Mesothelial cell of epicardium (in vitro differentiated cells): ENCODE measurements around the gene KCTD15. TPM values are rescaled to one million over a fixed set of nuclear protein-coding genes. Genes with fewer than 3 reads are reported as not detected.

Experiments
- DNase-seq, 2 experiments: peaks; one replicate each; pipeline ENCODE4 v3.0.0; 2021; ENCODE audit warnings: low spot score in 2 of 2; ENCODE audit not compliant: unreplicated experiment in 2 of 2
- H3K27ac Mint-ChIP-seq: 2 replicates; pipeline ENCODE4 v1.8.0; 2021; ENCODE audit warnings: mixed read lengths
- H3K27me3 Mint-ChIP-seq: 2 replicates; pipeline ENCODE4 v1.8.0; 2021; ENCODE audit warnings: low read depth, mixed read lengths
- H3K36me3 Mint-ChIP-seq: 2 replicates; pipeline ENCODE4 v1.8.0; 2021; ENCODE audit warnings: mixed read lengths
- H3K4me1 Mint-ChIP-seq: 2 replicates; pipeline ENCODE4 v1.8.0; 2021; ENCODE audit warnings: mixed read lengths
- H3K4me3 Mint-ChIP-seq: 2 replicates; pipeline ENCODE4 v1.8.0; 2021; ENCODE audit warnings: mild to moderate bottlenecking, moderate library complexity, mixed read lengths
- H3K9me3 Mint-ChIP-seq: 2 replicates; pipeline ENCODE4 v1.8.0; 2021; ENCODE audit warnings: mixed read lengths
- CTCF ChIP-seq: fragments of 200-600 bp; sonication (generic); IDR thresholded peaks from one replicate; pipeline ENCODE4 v1.5.0; 2021; ENCODE audit warnings: antibody characterized with exemption; ENCODE audit not compliant: unreplicated experiment
- total RNA-seq: library from RNA; stranded (reverse); gene quantifications from 3 replicates; pipeline ENCODE4 v1.2.1, GENCODE V29; 2021

The KCTD15 gene
- total RNA-seq, 1 donor from 2014 or later, result 48.1 TPM

GRCh38 chr19:33809960-33810359, 13.3 kb downstream of the KCTD15 start:
- DNase-seq, result no peak
- no peak for TF ChIP-seq CTCF
- Mint-ChIP-seq H3K4me3 (no peak overlapping the region), H3K4me1 (no peaks in the 10 kb centered on the region), H3K36me3 (peaks cover 34% of the 10 kb centered on the region), H3K27me3 (no peaks in the 10 kb centered on the region), H3K27ac (no peak overlapping the region), H3K9me3 (no peaks in the 10 kb centered on the region)

- TF ChIP-seq CTCF, result no peak
- no peak overlapping the region for H3K27ac Mint-ChIP-seq
- H3K4me1 Mint-ChIP-seq, result peaks cover 3% of the 10 kb centered on the region
- DNase-seq, result no peak
- no peak overlapping the region for H3K4me3 Mint-ChIP-seq
- H3K27me3 Mint-ChIP-seq, result no peaks in the 10 kb centered on the region
- H3K9me3 Mint-ChIP-seq, result no peaks in the 10 kb centered on the region
- H3K36me3 Mint-ChIP-seq, result peaks cover 34% of the 10 kb centered on the region
Observed at GRCh38 chr19:33810821-33811220, 14.2 kb downstream of the KCTD15 start.

- Mint-ChIP-seq H3K9me3 (no peaks in the 10 kb centered on the region), H3K4me1 (peaks cover 3% of the 10 kb centered on the region), H3K27ac (no peak overlapping the region), H3K27me3 (no peaks in the 10 kb centered on the region), H3K4me3 (no peak overlapping the region), H3K36me3 (peaks cover 30% of the 10 kb centered on the region)
- DNase-seq, result no peak
- TF ChIP-seq CTCF, result no peak
Observed at GRCh38 chr19:33811246-33811645, 14.6 kb downstream of the KCTD15 start.

- no peaks in the 10 kb centered on the region for H3K27me3 Mint-ChIP-seq
- no peak overlapping the region for H3K27ac Mint-ChIP-seq
- H3K36me3 Mint-ChIP-seq, result peaks cover 30% of the 10 kb centered on the region
- H3K9me3 Mint-ChIP-seq, result no peaks in the 10 kb centered on the region
- no peak for TF ChIP-seq CTCF
- H3K4me1 Mint-ChIP-seq, result peaks cover 3% of the 10 kb centered on the region
- no peak for DNase-seq
- no peak overlapping the region for H3K4me3 Mint-ChIP-seq
Observed at GRCh38 chr19:33811736-33812387, 15.2 kb downstream of the KCTD15 start.

- DNase-seq, result no peak
- H3K4me1 Mint-ChIP-seq, result peaks cover 3% of the 10 kb centered on the region
- H3K9me3 Mint-ChIP-seq, result no peaks in the 10 kb centered on the region
- no peak overlapping the region for H3K27ac Mint-ChIP-seq
- H3K36me3 Mint-ChIP-seq, result peaks cover 30% of the 10 kb centered on the region
- no peak overlapping the region for H3K4me3 Mint-ChIP-seq
- TF ChIP-seq CTCF, result no peak
- H3K27me3 Mint-ChIP-seq, result peaks cover 1% of the 10 kb centered on the region
Observed at GRCh38 chr19:33812388-33813330, 16.0 kb downstream of the KCTD15 start.
